ENCODE data around the gene LEF1. TPM values are rescaled to one million over a fixed set of nuclear protein-coding genes. Genes with fewer than 3 reads are reported as not detected.

The LEF1 gene
- total RNA-seq, 1 experiment from 2014 or later = 0.28 TPM

GRCh38 chr4:108100827-108101226 is 67.9 kb downstream of the LEF1 start:
- Histone ChIP-seq H3K27me3 (ENCODE audit: control insufficient read depth, insufficient read depth, low read length) (no peaks in the 10 kb centered on the region), H3K36me3 (replicated peaks; ENCODE audit: control insufficient read depth, insufficient read depth, low read length) (no peaks in the 10 kb centered on the region), H3K4me3 (ENCODE audit: insufficient read depth, low read depth, low read length) (no peak overlapping the region)
- no peak for DNase-seq

GRCh38 chr4:108099838-108100237 is 68.9 kb downstream of the LEF1 start:
- no peaks in the 10 kb centered on the region for H3K27me3 ChIP-seq (ENCODE audit: control insufficient read depth, insufficient read depth, low read length)
- H3K4me3 ChIP-seq (ENCODE audit: insufficient read depth, low read depth, low read length) = no peak overlapping the region
- H3K36me3 ChIP-seq (replicated peaks; ENCODE audit: control insufficient read depth, insufficient read depth, low read length) = no peaks in the 10 kb centered on the region
- no peak for DNase-seq

DNA sequence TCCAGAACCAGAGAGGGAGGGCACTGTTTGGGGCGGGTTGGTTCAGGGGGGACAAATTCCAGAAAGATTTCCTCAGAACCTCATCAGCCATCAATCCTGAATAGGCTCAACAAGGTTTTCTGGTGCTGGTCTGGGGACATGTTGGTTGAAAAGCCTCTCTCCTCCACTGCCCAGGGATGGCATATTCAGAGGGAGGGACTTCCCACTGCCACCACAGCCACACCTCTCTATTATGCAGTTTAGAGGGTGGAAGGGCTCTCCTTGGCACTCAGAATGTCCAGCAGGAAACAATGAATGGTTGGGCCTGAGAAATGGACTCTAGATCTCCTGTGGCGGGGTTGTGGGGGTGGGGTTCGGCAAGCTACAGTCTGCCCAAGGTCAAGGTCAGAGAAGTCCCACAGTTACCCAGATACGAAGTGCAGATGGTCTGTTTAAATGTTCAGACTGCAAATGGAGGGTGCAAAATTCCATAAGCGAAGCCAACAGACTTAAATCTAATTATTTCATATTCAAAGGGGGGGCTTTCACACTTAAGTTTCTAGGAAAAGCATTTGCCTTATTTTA is 70.7 kb downstream of the LEF1 start:
- Histone ChIP-seq H3K4me3 (ENCODE audit: insufficient read depth, low read depth, low read length) (no peak overlapping the region), H3K36me3 (replicated peaks; ENCODE audit: control insufficient read depth, insufficient read depth, low read length) (no peaks in the 10 kb centered on the region)
- DNase-seq = no peak

DNA sequence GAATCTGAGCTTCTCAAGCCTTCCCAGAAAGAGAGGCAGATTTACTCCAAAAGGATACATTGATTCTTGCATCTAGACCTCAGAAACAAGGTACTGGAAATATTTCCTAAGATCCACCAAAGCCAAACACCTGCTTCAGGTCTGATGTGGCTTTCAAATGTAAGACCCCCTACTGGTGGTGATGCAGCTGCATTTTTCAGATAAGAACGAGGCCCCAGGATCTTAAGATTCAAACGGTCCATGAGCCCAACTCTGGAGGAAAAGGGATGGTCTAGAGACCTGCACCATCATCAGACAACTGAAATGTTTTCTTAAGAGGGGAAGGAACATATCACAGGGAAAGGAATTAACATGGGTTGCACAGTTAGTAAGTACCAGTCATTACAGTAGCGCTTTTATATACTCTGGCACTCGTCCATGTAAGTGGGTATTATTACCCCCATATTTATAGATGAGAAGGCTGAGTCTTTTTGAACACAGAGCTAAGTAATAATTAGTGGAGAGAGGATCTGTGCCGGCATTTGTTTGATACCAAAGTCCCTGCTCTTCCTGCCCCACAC is 73.7 kb downstream of the LEF1 start:
- Histone ChIP-seq H3K27me3 (ENCODE audit: control insufficient read depth, insufficient read depth, low read length) (no peaks in the 10 kb centered on the region), H3K36me3 (replicated peaks; ENCODE audit: control insufficient read depth, insufficient read depth, low read length) (no peaks in the 10 kb centered on the region), H3K4me3 (ENCODE audit: insufficient read depth, low read depth, low read length) (no peak overlapping the region)
- DNase-seq = no peak

More for the DNA sequence above, 70.7 kb downstream of the LEF1 start:
- no peaks in the 10 kb centered on the region for H3K27me3 ChIP-seq (ENCODE audit: control insufficient read depth, insufficient read depth, low read length)

- DNase-seq = no peak
- Histone ChIP-seq H3K27me3 (ENCODE audit: control insufficient read depth, insufficient read depth, low read length) (no peaks in the 10 kb centered on the region), H3K36me3 (replicated peaks; ENCODE audit: control insufficient read depth, insufficient read depth, low read length) (no peaks in the 10 kb centered on the region), H3K4me3 (ENCODE audit: insufficient read depth, low read depth, low read length) (no peak overlapping the region)
Measured at GRCh38 chr4:108094131-108094530, 74.6 kb downstream of the LEF1 start.

DNA sequence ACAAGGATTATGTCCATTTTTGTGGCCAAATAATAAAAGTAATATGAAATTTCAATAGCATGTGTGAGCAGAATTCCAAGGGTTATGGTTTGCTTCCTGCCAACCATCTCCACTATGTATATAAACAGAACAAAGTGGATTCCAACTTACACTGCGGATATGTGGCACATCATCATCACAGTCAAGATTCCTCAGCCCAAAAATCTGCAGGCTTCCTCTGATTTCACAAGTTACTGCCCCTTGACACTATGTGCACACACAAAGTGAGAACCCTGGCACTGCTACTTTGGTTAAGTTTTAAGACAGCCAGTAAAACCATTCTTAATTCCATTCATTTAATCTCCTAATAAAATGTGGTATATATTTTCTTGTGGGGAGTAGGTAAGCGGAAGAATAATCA is 76.4 kb downstream of the LEF1 start:
- Histone ChIP-seq H3K4me3 (ENCODE audit: insufficient read depth, low read depth, low read length) (no peak overlapping the region), H3K36me3 (replicated peaks; ENCODE audit: control insufficient read depth, insufficient read depth, low read length) (no peaks in the 10 kb centered on the region), H3K27me3 (ENCODE audit: control insufficient read depth, insufficient read depth, low read length) (no peaks in the 10 kb centered on the region)
- no peak for DNase-seq

DNA sequence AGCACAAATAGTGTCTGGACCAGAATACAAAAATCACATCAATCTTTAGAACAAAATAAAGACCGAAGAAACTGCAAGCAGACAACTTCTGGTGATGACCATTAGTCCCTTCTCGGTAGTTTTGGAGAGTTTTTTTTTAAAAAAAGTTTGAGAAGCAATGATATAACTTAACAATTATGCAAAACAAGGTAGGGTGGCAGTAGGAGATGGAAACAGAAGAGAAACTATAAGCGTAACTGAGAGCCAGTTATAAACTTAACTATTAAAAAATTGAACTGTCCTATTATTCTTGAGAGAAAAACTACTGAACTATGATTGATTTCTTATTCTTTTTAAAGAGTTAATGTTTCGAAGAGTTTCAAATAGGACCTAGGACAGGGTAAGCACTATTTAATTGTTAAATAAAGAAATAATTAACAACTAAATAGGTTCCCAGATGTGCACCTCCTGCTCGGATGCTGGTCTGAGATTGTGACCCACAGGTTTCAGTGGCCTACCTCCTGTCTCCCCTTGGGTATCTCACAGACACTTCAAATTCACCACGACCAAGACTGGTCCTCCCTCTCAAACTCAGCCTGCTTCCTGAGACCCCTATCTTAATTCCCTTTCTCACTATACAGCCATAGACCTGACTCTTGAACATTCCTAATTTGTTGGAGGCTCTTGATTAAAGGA is 81.3 kb downstream of the LEF1 start:
- Histone ChIP-seq H3K4me3 (ENCODE audit: insufficient read depth, low read depth, low read length) (no peak overlapping the region), H3K36me3 (replicated peaks; ENCODE audit: control insufficient read depth, insufficient read depth, low read length) (no peaks in the 10 kb centered on the region), H3K27me3 (ENCODE audit: control insufficient read depth, insufficient read depth, low read length) (no peaks in the 10 kb centered on the region)
- DNase-seq = no peak

DNA sequence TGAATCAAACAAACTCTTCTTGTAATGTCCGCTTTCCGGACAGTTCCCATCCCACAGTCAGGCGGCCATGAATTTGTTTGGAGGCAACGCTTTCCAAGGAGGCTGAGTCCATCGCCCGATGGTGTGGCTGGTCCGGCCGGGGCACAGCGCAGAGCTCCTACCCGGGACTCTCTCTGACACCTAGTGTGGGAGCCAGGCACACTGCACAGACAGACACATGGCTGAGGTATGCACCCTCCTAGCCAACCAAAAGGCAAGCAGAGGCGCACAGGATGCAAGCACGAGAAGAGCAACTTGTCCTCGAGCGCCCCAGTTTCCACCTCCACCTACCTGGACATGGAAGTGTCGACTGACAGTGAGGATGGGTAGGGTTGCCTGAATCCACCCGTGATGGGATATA is 87.5 kb downstream of the LEF1 start:
- Histone ChIP-seq H3K36me3 (replicated peaks; ENCODE audit: control insufficient read depth, insufficient read depth, low read length) (no peaks in the 10 kb centered on the region), H3K27me3 (ENCODE audit: control insufficient read depth, insufficient read depth, low read length) (no peaks in the 10 kb centered on the region), H3K4me3 (ENCODE audit: insufficient read depth, low read depth, low read length) (no peak overlapping the region)
- DNase-seq = no peak

DNA sequence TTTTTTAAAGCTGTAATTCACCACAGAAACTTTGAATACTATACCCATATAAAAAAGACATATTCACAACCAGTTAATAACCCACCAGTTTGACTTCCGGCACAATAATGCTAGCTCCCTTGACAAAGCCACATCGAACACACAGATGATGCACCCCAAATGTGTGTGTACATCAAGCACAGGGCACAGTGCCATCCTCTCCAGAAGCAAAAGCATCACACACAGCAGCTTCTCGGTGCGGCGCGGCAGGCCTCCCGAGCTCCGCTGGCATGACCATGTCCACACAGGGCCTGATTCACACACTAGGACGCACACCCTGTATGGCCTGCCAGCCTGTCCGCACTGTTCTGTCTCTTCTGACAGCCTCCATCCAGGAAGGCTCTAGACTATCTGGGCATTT is 88.0 kb downstream of the LEF1 start:
- no peak for DNase-seq
- Histone ChIP-seq H3K27me3 (ENCODE audit: control insufficient read depth, insufficient read depth, low read length) (no peaks in the 10 kb centered on the region), H3K36me3 (replicated peaks; ENCODE audit: control insufficient read depth, insufficient read depth, low read length) (no peaks in the 10 kb centered on the region), H3K4me3 (ENCODE audit: insufficient read depth, low read depth, low read length) (no peak overlapping the region)

DNA sequence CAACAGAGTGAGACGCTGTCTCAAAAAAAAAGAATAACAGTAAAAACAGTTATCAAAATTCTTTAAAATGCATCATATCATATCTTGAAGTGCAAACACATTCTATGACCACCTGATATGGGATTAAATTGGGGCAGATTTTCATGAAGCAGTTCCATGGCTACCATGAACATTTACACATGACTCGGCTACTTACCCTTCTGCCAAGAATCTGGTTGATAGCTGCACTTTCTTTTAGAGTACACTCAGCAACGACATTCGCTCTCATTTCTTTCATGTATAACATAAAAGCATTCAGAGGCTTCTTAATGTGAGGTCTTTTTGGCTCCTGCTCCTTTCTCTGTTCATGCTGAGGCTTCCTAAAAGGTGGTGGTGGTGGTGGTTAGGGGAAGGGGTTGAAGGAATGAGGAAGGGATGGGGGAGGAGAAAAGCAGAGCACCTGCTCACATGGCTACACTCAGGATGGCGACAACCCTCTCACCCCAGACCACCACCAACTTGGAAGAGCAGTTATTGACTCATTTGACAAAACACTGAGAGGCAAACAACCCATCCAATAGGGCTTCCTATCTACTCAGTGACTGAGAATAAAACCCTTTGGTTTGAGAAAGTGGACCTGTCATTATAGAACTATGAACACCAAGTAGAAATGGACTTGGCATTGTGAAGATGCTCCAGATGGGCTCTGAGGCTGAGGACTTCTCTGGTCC is 90.6 kb downstream of the LEF1 start:
- no peak overlapping the region for H3K4me3 ChIP-seq (ENCODE audit: insufficient read depth, low read depth, low read length)
- H3K36me3 ChIP-seq (replicated peaks; ENCODE audit: control insufficient read depth, insufficient read depth, low read length) = no peaks in the 10 kb centered on the region
- DNase-seq = no peak
- no peaks in the 10 kb centered on the region for H3K27me3 ChIP-seq (ENCODE audit: control insufficient read depth, insufficient read depth, low read length)

GRCh38 chr4:108072300-108072699 is 96.4 kb downstream of the LEF1 start:
- Histone ChIP-seq H3K36me3 (replicated peaks; ENCODE audit: control insufficient read depth, insufficient read depth, low read length) (no peaks in the 10 kb centered on the region), H3K4me3 (ENCODE audit: insufficient read depth, low read depth, low read length) (no peak overlapping the region), H3K27me3 (ENCODE audit: control insufficient read depth, insufficient read depth, low read length) (no peaks in the 10 kb centered on the region)
- DNase-seq = no peak

GRCh38 chr4:108070775-108071174 is 98.0 kb downstream of the LEF1 start:
- no peaks in the 10 kb centered on the region for H3K36me3 ChIP-seq (replicated peaks; ENCODE audit: control insufficient read depth, insufficient read depth, low read length)
- DNase-seq = no peak
- no peak overlapping the region for H3K4me3 ChIP-seq (ENCODE audit: insufficient read depth, low read depth, low read length)
- no peaks in the 10 kb centered on the region for H3K27me3 ChIP-seq (ENCODE audit: control insufficient read depth, insufficient read depth, low read length)

DNA sequence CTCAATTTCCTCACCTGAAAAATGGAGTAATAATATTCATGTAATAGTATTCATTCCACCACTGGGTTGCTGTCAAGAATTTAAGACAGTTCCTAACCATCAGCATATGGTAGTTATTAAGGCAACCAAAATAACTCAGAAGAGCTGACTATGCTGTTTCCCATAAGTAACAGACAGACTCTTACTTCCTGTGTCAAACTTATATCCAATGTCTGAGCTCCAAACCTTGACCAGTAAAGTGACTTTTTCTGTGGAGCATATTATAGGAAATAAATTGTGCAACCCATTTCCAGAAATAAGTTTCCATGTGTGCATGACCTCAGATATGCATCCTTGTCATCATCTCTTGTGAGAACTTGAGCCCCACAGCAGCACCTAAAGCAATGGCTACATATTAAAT is 100.3 kb downstream of the LEF1 start:
- H3K4me3 ChIP-seq (ENCODE audit: insufficient read depth, low read depth, low read length) = no peak overlapping the region
- no peaks in the 10 kb centered on the region for H3K27me3 ChIP-seq (ENCODE audit: control insufficient read depth, insufficient read depth, low read length)
- DNase-seq = no peak
- H3K36me3 ChIP-seq (replicated peaks; ENCODE audit: control insufficient read depth, insufficient read depth, low read length) = no peaks in the 10 kb centered on the region

DNA sequence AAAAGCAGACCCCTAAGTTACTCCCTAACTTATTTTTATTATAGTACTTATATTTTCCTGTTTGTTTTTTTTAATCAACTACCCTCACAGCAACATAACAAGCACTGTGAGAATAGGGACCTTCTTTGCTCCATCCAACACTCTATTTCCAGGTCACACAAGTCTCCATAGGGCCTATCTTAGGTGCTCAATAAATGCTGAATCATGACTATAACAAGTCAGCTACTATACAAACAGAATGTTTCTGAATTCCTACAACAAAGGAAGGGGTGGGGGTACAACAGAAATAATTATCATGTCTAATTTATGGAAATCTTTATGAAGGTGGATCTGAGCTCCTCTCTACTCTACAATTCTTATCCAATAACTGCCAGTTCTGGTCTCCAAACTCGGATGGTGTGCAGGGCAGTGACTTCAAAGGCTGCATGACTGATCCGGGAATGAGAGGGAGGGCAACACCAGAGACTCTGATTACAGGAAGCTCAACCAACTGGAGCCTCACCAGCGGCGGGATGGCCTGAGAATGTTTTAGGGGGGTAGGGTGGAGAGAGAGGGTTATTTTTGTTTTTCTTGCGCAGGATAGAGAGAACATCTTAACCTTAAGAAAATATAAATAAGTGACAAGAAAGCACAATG is 107.9 kb downstream of the LEF1 start:
- no peak for DNase-seq
- H3K27me3 ChIP-seq (ENCODE audit: control insufficient read depth, insufficient read depth, low read length) = no peaks in the 10 kb centered on the region
- no peaks in the 10 kb centered on the region for H3K36me3 ChIP-seq (replicated peaks; ENCODE audit: control insufficient read depth, insufficient read depth, low read length)
- H3K4me3 ChIP-seq (ENCODE audit: insufficient read depth, low read depth, low read length) = no peak overlapping the region

- H3K36me3 ChIP-seq (replicated peaks; ENCODE audit: control insufficient read depth, insufficient read depth, low read length) = no peaks in the 10 kb centered on the region
- DNase-seq = peak; percentile 62
- H3K4me3 ChIP-seq (ENCODE audit: insufficient read depth, low read depth, low read length) = no peak overlapping the region
- H3K27me3 ChIP-seq (ENCODE audit: control insufficient read depth, insufficient read depth, low read length) = no peaks in the 10 kb centered on the region
Measured at GRCh38 chr4:108060164-108060563, 108.6 kb downstream of the LEF1 start.
